Measurements from ENCODE around the gene SLC9A6. TPM values are rescaled to one million over a fixed set of nuclear protein-coding genes. Genes with fewer than 3 reads are reported as not detected.
"Not testable (repeated sequence)": the region's sequence is repeated elsewhere in the genome, so short reads cannot be mapped to it uniquely, and the experiment has no call there.

SLC9A6 gene
- total RNA-seq, 1 experiment from 2014 or later = 13.7 TPM

DNA sequence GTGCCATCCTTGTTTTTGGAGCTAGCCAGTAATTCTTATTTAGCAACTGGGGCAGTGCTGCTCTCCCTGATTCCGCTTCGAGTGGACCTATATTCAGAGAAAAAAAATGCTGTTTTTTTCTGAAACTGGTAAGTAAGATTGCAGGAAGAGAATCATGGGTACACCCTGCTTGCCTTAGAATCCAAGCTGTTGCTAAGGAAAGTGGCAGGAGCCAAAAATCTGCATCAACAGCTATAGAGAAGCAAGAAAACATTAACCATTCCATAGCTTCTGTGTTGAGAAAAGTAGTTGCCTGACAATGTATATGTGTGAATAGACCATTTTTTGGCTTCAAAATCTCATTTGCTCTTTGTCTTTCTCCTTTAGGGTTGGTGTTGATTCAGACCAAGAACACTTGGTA lies 44.5 kb downstream of the SLC9A6 start:
- DNase-seq (ENCODE audit: low read depth) = no peak

DNA sequence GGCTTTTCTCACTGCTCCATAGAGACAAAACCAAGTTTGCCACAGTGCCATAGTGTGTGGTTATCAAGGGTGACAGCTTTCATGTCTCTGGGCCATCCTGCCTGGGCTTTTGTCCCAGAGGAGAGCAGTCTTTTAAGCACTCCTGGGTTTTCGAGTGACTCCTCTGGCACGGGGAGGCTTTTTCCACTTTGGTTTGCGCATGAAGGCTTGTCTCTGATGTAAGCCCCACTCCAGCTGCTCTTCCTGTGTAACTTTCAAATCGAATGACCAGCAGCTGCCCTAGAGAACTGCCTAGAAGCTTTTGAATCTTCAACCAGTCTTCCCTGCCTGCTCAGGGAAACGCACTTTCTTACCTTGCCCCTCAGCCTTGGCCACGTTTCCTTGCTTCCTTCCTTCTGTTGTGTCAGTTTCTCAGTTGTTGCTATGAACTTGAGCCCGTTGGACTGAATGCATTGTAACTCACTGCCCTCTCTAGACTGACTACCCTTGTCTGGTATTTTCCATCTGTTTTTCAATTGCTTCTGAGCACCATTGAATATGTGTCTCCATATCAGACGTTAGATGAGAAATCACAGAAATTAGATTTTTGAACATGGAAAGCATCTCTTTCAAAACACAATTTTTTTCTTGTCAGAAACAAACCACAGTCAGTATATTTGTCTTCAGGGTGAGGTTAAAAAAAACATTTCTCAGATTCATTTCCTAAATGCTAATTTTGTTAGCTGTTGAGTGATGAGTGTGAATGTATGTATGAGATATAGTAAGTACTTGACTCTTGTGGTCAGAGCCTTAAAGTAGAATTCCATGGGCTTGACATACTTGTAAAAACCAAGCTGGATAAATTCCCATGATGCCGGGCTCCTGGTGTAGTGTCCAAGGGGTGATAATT lies 45.3 kb downstream of the SLC9A6 start:
- DNase-seq (ENCODE audit: low read depth) = peak; percentile 47

DNA sequence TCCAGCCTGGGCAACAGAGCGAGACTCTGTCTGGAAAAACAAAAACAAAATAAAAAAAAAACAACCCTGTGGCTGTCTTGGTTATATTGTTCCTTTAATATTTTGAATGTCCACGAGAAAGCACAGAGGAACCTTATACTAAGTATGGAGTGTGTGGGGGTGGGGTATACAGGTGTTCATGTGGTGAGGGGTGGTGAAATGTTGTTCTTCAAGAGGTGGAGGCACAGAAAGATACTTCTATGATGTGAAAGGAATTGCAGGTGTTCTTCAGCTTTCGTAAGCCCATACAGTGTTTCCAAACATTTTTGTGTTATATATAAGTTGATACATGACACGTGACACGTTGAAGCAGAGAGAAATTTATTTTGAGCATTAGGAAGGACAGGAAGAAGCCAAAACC lies 46.4 kb downstream of the SLC9A6 start:
- no peak for DNase-seq (ENCODE audit: low read depth)

DNA sequence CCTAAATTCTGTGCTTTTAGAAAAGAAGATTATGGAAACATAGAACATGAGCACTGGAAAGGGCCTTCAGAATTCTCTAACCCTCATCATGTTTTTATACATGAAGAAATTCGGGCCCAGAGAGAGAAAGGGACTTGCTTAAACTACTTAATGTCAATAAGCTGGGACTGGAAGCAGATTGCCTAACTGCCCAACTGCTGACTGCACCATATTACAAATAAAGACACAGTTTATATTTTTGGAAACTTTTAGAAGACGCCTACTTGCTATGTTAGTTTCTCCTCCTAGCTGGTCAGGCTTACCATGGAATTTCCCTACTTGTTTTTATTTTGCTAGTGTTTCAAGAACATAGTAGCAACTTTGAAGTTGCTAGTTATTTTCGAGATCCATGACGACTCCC lies 47.1 kb downstream of the SLC9A6 start:
- DNase-seq (ENCODE audit: low read depth) = no peak

DNA sequence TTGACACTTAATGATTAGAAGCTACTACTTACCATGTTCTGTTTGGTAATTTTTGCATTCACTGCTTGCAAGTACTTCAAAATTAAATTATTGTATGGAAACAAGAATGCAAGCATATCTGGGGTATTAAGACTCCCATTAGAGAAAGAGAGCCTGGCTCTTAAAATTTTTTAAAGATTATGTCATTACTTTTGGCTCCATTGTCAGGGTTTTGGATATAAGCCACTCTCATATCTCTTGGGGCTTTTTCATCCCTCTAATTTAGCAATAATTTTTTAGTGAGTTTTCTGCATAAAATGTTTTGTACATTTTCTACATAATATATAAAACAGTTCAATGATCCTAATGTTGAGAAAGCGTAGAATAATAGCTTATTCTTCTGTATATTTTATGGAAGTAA lies 49.4 kb downstream of the SLC9A6 start:
- no peak for DNase-seq (ENCODE audit: low read depth)

DNA sequence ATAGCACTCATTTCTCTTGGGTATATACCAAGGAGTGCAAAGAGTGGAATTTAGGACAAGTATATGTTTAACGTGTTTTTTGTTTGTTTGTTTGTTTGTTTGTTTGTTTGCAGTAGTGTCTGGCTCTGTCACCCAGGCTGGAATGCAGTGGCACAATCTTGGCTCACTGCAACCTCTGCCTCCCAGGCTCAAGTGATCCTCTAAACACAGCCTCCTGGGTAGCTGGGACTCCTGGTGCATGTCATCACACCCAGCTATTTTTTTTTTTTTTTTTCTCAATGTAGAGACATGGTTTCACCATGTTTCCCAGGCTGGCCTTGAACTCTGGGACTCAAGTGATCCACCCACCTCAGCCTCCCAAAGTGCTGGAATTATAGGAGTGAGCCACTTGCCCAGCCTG lies 50.4 kb downstream of the SLC9A6 start:
- no peak for DNase-seq (ENCODE audit: low read depth)

DNA sequence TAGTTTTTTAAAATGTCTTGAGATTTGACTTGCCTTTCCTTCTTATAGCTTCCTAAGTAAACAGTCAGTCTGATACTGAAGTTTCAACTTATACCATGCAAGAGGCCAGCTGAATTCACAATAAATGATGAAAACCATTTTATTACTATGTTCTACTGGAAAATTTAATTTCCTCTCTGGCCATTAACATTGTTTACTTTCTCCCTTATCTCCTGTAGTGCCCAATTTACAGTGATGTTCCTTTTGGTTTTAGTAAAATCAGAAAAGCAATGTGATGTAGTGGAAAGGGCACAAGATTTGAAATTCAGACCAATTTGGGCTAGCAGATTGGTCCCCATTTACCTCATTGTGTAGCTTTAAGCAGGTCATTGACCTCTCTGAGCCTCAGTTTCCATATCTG lies 54.2 kb downstream of the SLC9A6 start:
- DNase-seq (ENCODE audit: low read depth) = no peak

DNA sequence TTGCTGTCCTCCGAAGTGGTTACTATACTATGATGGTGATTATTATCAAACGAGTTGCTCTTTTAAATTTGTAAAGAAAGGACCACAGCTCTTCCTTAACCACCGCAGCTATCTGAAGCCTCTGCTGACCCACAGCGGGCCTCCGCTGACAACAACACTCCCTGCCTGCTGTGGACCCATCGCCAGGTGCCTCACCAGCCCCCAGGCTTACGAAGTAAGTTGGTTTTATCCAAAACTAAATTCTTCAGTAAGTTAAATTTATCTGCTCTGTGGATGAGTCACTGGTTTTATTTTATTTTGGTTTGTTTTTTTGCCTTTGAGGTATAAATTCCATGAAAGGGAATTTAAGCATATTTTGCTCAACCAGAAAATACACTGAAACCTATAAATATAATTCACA lies 54.7 kb downstream of the SLC9A6 start:
- DNase-seq (ENCODE audit: low read depth) = no peak

DNA sequence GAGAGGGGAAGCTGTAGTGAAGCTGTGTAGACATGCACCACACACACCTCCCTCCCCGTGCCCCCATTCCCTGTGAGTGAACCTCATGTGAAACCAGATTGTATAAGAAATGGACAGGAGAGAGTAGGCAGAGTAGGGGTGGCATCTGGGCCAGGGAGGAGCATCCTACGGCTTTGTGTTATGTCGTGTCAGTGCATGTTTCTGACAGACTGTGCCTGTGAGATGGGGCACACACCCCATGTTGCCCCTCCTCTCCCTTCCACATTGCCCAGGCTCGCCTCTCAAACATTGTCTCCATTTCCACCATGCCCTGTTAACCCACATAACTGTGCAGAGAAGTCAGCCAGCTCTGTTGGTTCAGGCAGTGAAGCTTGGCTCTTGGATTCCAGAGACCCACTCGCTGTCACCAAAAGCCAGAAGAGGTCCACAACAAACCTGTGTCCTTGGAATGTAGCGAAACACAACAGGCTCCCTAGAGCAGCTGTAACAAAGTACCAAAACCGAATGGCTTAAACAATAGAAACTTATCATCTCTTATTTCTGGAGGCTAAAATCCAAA lies 56.1 kb downstream of the SLC9A6 start:
- DNase-seq (ENCODE audit: low read depth) = no peak

DNA sequence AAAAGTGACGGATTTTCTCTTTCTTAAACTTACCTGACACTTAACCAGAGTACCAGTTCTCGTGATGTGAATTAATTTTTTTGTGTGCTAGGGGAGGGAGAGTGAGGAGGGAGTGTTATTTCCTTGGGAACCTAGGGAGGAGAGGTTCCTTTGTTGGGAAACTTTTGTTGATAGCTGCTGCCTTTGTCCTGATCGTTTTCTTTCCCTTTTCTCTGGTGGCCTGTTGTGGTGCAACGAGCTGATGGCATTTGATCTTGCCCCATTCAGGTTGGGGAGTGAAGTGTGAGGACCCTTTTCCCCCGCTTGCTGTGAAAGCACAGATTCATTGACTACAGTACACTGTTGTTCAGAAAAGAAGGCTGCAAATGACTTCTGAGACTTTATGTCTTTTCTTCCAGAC lies 59.8 kb downstream of the SLC9A6 start:
- no peak for DNase-seq (ENCODE audit: low read depth)

DNA sequence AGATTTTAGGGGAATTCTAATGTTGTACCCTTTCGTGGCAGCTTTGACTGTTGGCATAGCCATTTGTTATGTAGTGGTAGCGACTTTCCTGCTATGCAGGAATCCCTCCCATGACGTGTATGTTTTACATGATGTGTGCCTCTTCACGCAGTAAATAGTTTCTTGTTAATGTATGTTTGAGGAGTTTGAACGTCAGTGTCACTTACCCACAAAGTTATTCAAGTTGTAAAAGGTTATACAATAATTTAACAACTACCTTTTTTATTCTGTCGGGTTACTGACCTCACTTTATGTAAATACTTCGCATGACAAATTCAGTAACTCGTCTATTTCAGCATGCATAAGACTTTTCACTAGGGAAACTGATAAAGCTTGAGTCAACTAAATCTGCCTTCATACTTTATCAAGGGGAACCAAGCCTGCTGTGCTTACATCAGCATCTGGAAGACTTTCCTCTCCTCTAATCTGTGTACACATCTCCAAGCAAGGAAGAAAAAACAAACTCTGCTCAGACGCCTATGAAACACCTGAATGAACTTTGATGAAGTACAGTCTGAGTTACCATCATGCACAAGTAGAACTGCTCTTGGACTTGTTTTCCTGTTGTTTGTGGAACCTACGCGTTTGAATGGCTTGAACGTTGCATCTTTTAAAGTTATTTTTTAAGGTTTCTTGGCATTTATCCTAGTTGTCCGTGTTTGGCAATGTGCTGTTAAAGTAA lies 61.2 kb downstream of the SLC9A6 start:
- DNase-seq (ENCODE audit: low read depth) = no peak

DNA sequence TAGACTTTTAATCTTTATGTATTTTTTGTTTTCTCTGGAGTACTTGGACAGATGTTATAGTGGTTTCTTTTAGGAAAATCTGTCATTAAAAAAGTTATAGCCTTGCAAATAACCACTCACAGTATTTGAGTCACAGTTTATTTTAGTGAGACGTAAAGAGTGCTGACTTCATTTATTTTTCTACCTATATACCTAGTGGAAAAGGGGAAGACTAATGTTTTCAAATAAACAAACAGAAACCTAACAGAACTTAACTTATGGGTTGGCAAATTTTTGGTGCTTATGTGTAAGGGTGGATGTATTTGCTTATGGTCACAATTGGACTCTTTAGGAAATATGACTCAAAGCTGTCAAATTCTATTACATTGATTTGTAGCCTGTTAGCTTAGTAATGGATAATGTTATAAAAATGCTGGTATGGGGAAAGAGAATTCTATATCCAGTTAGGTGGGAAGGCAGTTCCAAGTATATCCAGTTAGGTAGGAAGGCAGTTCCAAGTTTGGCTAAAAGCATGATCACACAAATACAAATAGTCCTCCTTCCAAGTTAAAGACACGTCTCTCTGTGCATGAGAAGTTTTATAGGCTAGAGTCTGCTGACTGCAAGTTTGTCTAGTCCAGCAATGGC lies 61.9 kb downstream of the SLC9A6 start:
- no peak for DNase-seq (ENCODE audit: low read depth)

DNA sequence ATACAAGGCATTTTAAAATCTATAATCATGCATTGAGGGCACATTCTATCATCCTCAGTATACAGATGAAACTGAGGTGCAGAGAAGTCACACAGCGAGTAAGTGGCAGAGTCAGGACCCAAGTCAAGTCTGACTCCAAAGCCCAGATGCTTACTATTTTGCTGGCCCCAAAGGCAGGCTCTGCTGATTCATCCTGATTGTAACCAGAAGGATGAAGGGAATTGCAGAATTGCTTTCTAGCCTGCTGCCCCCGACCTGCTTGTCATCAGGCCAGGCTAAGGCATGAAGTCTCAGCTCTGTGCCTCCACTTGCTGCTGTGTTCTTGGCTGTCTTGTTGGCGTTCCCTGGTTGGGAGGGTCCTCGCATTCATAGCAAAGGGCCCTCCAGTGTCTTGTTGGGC lies 62.7 kb downstream of the SLC9A6 start:
- DNase-seq (ENCODE audit: low read depth) = peak; percentile 4

DNA sequence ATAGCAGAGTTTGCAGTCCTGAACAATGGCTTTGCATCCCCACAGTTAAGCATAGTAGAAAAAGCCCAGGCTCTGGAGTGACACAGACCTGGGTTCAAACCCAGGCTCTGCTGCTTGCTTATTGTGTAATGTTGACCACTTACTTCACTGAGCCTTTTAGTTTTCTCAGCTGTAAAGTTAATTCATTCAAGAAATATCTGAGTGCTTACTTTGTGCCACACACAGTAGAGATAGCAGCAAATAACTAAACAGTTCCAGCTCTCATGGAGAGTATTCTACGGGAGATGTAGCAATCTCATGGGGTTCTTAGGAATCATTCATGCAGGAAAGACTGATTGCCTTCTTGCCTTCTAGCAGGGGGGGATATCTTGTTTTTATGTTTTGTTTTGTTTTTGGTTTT lies 63.2 kb downstream of the SLC9A6 start:
- DNase-seq (ENCODE audit: low read depth) = no peak

DNA sequence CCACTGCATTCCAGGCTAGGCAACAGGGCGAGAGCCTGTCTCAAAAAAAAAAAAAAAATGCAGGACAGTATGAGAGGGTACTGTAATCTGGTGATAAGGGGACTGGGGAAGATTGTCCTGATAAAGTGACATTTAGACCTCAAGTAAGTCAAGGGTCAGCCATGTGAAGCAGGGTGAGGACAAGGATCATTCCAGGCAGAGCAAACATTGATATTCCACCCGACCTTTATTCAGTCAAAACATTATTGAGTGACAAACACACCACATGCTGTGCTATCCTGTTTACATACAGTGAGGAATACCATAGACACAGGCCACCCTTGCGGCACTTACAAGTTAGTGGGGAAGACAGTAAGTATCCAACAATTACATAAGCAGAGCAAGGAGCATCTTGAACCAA lies 64.4 kb downstream of the SLC9A6 start:
- no peak for DNase-seq (ENCODE audit: low read depth)

DNA sequence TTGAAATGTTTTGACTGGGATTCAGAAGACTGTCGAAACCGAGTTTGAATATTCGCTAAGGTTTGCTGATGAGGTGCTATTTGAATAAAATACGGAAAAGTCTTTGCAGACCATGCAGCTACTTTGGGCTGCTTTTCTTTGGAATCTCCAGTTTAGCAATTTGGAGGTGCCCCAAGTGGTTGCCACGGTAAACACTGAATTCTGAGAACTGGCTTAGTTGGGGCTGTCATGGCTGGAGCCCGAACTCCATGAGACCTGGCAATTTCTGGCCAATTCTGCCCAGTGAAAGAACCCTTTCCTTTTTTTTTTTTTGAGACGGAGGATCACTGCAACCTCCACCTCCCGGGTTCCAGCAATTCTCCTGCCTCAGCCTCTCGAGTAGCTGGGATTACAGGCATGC lies 65.6 kb downstream of the SLC9A6 start:
- not testable (repeated sequence) for DNase-seq (ENCODE audit: low read depth)

DNA sequence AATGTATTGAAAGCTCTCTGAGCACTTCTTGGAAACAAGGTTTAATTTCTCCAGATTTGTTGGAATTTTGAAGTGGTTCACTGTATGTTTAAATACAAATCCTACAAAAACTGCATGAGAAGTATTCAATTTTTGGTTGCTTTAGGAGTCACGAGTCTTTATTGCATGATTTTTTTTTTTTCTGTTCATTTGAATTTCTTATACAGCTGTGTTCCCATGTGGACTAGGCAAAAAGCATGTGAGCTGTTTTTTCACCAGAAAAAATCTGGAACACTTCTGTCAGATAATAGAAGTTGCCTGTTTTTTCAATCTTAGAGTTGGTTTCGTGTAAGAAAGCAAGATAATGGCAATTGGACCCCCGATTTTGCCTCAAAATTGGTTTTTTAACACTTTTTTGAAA lies 66.4 kb downstream of the SLC9A6 start:
- DNase-seq (ENCODE audit: low read depth) = no peak

DNA sequence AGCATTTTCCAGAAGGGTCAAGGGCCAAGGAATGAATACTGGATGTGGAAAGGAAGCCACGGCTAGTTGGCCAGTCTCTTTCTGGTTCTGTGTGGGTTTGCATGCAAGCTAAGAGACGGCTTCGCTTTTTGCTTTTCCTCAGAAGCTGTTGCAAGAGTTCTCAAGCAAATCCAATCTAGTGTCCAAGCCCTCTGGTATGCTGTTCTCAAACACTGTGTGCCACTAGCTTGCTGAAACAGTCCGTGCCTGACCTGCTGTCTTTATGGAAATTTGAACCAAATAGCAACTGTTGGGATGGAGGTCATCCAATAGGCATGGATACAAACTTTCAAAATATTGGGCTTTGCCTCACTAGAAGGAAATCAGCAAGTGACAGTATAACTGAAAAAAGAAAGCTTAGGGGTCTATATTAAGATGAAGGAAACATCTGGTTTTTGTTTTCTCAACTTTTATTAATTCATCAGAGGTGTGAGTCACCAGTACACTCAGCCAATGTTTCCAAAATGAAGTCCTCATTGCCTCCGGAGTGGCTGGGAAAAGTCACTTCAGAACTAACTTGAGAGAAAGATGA lies 70.5 kb downstream of the SLC9A6 start:
- DNase-seq (ENCODE audit: low read depth) = peak; percentile 28

DNA sequence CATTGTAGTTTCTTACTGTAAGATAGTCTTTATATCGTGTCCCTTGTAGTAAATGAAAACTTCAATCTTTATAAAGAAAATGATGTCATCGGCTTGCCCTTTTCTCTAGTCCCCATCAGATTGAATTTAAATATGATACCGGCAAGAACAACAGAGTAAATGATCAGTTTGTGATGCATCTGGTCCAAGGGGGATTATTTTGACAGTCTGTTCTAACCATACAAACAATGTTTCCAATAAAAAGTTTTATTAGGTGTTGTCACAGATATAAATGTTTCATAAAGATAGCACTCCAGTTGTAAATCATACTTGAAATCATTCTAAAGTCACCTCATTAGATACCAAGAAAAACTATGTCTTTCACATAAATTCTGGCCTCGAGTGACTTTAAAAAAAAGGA lies 72.3 kb downstream of the SLC9A6 start:
- DNase-seq (ENCODE audit: low read depth) = no peak

DNA sequence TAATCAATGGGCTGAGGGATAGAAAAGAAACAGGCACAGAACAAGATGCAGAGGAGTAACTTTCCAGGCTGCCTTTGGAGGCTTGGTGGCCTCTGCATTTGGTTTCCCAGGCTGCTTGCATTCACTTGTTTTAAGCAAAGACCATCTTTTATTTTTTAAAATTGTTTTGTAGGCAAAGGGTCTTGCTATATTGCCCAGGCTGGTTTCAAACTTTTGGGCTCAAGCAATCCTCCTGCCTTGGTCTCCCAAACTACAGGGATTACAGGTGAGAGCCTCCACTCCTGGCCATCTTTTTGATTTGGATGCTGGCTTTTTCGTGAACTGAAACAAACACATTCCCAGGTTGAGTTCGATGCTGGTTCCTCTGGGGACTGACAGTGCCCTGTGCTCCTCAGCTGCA lies 74.1 kb downstream of the SLC9A6 start:
- no peak for DNase-seq (ENCODE audit: low read depth)

DNA sequence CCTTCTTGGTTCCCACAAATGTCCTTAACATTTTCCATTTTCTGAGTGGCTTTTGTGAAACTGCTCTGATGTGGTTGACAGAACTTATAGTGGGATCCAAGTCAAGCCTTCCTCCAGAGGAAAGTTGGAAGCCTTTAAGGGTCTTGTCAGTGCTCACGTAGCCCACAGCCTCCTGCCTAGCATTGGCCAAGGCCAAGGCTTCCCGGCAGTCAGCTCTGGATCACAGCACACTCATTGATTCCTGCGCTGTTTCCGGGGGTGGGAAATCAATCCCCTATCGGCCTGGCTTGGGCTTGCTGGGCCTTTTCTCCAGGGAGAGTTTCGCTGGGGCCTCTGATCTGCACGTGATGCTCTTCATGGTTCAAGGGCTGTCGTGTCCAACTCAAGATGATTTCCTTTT lies 76.1 kb downstream of the SLC9A6 start:
- no peak for DNase-seq (ENCODE audit: low read depth)

DNA sequence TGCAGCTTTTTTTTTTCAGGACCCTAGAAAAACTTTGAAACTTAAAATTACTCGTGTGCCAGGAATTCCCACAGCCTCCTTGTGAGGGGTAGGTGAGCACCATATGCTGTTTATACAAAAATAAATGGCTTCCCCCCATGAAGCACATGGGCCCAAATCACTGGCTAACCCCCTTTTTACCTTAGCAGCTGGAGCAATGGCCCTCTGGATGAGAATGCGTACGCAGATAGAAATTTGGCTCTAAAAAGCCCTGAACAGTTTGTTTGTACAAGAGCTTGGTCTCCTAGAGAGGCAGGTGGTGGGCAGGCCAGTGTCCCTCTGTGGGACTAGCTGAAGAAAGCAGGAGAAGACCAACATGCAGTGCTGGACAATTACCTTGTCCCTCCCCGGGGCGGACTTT lies 76.5 kb downstream of the SLC9A6 start:
- DNase-seq (ENCODE audit: low read depth) = no peak
